ENCODE results near the gene MGLL. TPM values are rescaled to one million over a fixed set of nuclear protein-coding genes. Genes with fewer than 3 reads are reported as not detected.

The MGLL gene
- total and polyA plus RNA-seq, 9 of the 15 experiments (the other 6 are each of a cell fraction or from before 2014, with no cell fraction given), result 0.12 to 0.32 (median 0.18) TPM; not detected in 6

DNA sequence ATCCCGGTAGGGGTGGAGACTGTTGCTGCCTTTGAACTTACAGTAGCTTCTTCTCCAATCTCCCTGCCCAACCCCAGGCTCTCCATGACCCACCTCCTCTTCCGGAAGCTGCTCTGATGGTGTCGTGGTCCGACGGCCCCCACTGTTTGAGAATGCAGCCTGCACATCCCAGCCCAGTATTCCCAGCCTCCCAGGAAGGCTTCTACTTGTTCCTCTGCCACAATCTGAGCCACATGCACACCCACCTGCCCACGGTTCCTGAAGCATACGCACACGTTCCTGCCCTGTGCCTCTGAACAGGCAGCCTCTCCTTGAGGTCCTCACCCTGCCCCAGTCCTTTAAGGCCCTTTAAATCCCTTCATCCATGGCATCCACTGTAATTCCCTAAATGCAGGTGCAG lies 92.1 kb downstream of the MGLL start:
- no peak overlapping the region for H3K27ac ChIP-seq (ENCODE audit: extremely low read depth, low read depth, low read length)
- H3K9me3 ChIP-seq (replicated peaks; ENCODE audit: control insufficient read depth, insufficient read depth, low read depth, low read length), result no peaks in the 10 kb centered on the region
- no peaks in the 10 kb centered on the region for H3K9me1 ChIP-seq (ENCODE audit: control insufficient read depth, insufficient read depth, low read length)
- whole genome bisulfite sequencing (ENCODE audit: insufficient coverage, low coverage, missing lambda C conversion rate), result 42% methylated on average over 8 of the region's 8 CpGs
- ChIA-PET CTCF (ENCODE audit: low intra/inter-chr PET ratio) (no interaction called here), POLR2A (interaction anchor here (0.6 kb wide), 1 partner anchor 136 kb away, joined by 4 read pairs; no protein-coding TSS in a partner anchor)
- no peaks in the 10 kb centered on the region for H3K36me3 ChIP-seq (ENCODE audit: control insufficient read depth, insufficient read depth, low read length)
- intact Hi-C loops (cut with micrococcal nuclease) (no loop called here), in situ Hi-C loops (cut with MboI) (no loop called here)
- H4K20me1 ChIP-seq (replicated peaks; ENCODE audit: control insufficient read depth, insufficient read depth, low read length), result no peaks in the 10 kb centered on the region
- no peak for TF ChIP-seq HDAC8 (tag; IDR thresholded peaks at IDR 0.05)
- TF ChIP-seq NONO (IDR thresholded peaks at IDR 0.05; ENCODE audit: low read depth in 2 of 2, low read length in 1 of 2), result no peak
- no peak for TF ChIP-seq NCOA6 (IDR thresholded peaks at IDR 0.05)
- TF ChIP-seq HSF4 (CRISPR knock-in tag; IDR thresholded peaks at IDR 0.05; ENCODE audit: borderline replicate concordance), result no peak
- TF ChIP-seq, protein P1, sequence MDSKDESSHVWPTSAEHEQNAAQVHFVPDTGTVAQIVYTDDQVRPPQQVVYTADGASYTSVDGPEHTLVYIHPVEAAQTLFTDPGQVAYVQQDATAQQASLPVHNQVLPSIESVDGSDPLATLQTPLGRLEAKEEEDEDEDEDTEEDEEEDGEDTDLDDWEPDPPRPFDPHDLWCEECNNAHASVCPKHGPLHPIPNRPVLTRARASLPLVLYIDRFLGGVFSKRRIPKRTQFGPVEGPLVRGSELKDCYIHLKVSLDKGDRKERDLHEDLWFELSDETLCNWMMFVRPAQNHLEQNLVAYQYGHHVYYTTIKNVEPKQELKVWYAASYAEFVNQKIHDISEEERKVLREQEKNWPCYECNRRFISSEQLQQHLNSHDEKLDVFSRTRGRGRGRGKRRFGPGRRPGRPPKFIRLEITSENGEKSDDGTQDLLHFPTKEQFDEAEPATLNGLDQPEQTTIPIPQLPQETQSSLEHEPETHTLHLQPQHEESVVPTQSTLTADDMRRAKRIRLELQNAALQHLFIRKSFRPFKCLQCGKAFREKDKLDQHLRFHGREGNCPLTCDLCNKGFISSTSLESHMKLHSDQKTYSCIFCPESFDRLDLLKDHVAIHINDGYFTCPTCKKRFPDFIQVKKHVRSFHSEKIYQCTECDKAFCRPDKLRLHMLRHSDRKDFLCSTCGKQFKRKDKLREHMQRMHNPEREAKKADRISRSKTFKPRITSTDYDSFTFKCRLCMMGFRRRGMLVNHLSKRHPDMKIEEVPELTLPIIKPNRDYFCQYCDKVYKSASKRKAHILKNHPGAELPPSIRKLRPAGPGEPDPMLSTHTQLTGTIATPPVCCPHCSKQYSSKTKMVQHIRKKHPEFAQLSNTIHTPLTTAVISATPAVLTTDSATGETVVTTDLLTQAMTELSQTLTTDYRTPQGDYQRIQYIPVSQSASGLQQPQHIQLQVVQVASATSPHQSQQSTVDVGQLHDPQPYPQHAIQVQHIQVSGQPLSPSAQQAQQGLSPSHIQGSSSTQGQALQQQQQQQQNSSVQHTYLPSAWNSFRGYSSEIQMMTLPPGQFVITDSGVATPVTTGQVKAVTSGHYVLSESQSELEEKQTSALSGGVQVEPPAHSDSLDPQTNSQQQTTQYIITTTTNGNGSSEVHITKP (IDR thresholded peaks at IDR 0.05; ENCODE audit: partially characterized antibody), result no peak
- TF ChIP-seq NFATC3 (IDR thresholded peaks at IDR 0.05), result no peak
- TF ChIP-seq ADNP (tag; IDR thresholded peaks at IDR 0.05), result no peak
- TF ChIP-seq PCBP2 (IDR thresholded peaks at IDR 0.05; ENCODE audit: low read depth, low read length, poor library complexity, severe bottlenecking), result no peak
- no peak for TF ChIP-seq SRF (CRISPR knock-in tag; IDR thresholded peaks at IDR 0.05)
- TF ChIP-seq, protein P2, sequence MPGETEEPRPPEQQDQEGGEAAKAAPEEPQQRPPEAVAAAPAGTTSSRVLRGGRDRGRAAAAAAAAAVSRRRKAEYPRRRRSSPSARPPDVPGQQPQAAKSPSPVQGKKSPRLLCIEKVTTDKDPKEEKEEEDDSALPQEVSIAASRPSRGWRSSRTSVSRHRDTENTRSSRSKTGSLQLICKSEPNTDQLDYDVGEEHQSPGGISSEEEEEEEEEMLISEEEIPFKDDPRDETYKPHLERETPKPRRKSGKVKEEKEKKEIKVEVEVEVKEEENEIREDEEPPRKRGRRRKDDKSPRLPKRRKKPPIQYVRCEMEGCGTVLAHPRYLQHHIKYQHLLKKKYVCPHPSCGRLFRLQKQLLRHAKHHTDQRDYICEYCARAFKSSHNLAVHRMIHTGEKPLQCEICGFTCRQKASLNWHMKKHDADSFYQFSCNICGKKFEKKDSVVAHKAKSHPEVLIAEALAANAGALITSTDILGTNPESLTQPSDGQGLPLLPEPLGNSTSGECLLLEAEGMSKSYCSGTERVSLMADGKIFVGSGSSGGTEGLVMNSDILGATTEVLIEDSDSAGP (CRISPR knock-in tag; IDR thresholded peaks at IDR 0.05), result no peak
- TF ChIP-seq PRPF4 (IDR thresholded peaks at IDR 0.05; ENCODE audit: insufficient read depth, low read depth, low read length, poor library complexity, severe bottlenecking), result no peak
- TF ChIP-seq, protein P3, sequence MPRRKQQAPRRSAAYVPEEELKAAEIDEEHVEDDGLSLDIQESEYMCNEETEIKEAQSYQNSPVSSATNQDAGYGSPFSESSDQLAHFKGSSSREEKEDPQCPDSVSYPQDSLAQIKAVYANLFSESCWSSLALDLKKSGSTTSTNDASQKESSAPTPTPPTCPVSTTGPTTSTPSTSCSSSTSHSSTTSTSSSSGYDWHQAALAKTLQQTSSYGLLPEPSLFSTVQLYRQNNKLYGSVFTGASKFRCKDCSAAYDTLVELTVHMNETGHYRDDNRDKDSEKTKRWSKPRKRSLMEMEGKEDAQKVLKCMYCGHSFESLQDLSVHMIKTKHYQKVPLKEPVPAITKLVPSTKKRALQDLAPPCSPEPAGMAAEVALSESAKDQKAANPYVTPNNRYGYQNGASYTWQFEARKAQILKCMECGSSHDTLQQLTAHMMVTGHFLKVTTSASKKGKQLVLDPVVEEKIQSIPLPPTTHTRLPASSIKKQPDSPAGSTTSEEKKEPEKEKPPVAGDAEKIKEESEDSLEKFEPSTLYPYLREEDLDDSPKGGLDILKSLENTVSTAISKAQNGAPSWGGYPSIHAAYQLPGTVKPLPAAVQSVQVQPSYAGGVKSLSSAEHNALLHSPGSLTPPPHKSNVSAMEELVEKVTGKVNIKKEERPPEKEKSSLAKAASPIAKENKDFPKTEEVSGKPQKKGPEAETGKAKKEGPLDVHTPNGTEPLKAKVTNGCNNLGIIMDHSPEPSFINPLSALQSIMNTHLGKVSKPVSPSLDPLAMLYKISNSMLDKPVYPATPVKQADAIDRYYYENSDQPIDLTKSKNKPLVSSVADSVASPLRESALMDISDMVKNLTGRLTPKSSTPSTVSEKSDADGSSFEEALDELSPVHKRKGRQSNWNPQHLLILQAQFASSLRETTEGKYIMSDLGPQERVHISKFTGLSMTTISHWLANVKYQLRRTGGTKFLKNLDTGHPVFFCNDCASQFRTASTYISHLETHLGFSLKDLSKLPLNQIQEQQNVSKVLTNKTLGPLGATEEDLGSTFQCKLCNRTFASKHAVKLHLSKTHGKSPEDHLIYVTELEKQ (CRISPR knock-in tag; IDR thresholded peaks at IDR 0.05), result no peak
- H3K4me2 ChIP-seq (ENCODE audit: insufficient read depth, low read length), result no peak overlapping the region
- ATAC-seq (no peak), FAIRE-seq (no peak), DNase-seq (ENCODE audit: extremely low read depth in 1 of 4, low spot score in 3 of 4) (no peak)
- peaks cover 0 to 11% of the 10 kb centered on the region in 2 experiments; a peak in 2 of 5 replicates for H3K27me3 ChIP-seq (ENCODE audit: control insufficient read depth in 2 of 2, insufficient read depth in 2 of 2, low read length in 2 of 2)
- H3K4me3 ChIP-seq, result no peak overlapping the region
- H3K9ac ChIP-seq (ENCODE audit: insufficient read depth in 1 of 2, low read depth in 2 of 2, low read length in 2 of 2), result no peak overlapping the region
- no peak overlapping the region for H2AFZ ChIP-seq (ENCODE audit: low read depth, low read length)
- no TSS peak for BruUV-seq (replicated peaks)
- no peaks in the 10 kb centered on the region for H3K79me2 ChIP-seq (ENCODE audit: control insufficient read depth, insufficient read depth, low read length)
- peaks cover 13 to 28% of the 10 kb centered on the region in 2 experiments; a peak in 4 of 5 replicates for H3K4me1 ChIP-seq (replicated peaks in 1 of 2; ENCODE audit: control insufficient read depth in 2 of 2, insufficient read depth in 2 of 2, low read length in 2 of 2)
